HG02973 (cell line): Measurements from ENCODE around the gene BNIP3.
A peak's percentile ranks its signal among the peaks of the same experiment; 100 is the strongest.
"Not testable (repeated sequence)": the region's sequence is repeated elsewhere in the genome, so short reads cannot be mapped to it uniquely, and the experiment has no call there.

Experiments
- ATAC-seq: cut with Tn5 transposase; IDR thresholded peaks from one replicate; pipeline ENCODE4 v1.9.1; 2021; ENCODE audit warnings: moderate library complexity; ENCODE audit not compliant: unreplicated experiment

The BNIP3 gene

DNA sequence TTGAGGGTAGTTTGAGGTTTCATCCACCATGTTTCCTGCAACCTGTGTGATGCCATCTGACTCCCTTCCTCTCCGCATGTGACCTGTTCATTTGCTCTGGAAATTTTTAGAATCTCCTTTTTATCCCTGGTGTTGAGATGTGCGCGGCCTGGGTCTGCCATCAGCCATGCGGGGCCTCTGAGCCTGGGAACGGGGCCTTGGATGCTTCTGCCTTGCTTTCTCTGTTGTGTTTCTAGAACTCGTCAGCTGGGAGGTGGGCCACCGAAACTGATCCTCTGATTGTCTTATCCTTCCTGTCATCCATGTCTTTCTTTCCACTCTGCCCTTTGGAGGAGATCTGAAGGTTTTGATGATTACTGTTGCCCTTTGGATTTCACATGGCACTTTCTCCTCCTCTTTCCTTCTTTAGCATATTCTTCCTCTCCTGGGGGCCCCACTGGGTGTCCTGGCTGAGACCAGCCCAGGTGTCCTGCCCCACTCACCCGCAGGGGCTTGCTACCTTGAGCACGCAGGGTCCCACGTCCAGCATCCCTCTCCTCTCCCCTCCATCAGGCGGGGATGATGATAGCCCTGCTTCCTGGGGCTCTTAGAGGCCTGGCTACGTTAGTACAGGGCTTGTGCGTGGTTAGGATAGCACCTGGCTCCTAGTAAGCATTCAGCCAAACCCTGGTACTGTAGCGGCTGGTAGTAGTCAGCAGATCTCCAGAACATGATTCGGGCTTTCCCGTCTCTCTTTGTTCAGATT, 51.0 kb downstream of the BNIP3 start:
- no peak for ATAC-seq

- ATAC-seq: no peak
These were observed 51.6 kb downstream of the BNIP3 start for GRCh38 chr10:131930150-131930549.

- ATAC-seq: no peak
These were observed 52.4 kb downstream of the BNIP3 start for GRCh38 chr10:131929122-131929845.

DNA sequence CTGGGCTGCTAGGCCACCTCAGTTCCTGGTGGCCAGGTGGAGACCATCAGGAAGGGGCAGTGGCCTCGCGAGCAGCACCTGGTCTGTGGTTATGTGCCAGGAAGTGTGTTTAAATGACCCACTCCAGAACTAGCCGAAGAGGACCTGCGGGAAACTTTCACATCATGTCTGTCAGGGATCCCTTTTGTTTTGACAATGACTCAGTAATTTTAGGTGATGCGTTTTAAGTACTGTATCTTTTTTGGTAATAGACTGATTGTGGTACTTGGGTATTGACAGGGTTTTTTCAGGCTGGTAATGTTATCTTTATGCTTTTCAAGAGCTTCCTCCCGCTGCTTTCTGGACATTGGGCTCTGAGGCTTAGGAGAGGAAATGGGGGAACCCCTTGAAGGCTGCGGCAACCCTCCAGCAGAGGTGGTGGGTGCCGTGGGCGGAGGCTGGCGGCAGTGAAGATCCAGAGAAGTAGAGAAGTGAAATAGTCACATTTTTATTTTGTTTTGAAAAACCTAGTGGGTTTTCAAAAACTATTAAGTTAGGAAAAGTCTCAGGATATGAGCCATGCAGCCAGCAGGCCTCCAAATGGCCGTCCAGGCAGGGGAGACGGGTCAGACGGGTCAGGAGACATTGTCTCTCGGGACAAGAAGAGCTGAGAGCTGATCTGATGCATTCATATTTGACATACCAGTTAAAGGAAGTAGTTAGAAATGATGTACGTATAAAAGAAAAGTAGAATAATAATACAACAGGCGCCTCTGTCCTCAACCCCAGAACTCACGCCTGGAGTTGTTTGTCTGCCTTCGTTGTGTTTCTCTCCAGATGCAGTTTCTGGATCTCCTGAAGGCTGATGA, 53.3 kb downstream of the BNIP3 start:
- peak; percentile 75 for ATAC-seq

DNA sequence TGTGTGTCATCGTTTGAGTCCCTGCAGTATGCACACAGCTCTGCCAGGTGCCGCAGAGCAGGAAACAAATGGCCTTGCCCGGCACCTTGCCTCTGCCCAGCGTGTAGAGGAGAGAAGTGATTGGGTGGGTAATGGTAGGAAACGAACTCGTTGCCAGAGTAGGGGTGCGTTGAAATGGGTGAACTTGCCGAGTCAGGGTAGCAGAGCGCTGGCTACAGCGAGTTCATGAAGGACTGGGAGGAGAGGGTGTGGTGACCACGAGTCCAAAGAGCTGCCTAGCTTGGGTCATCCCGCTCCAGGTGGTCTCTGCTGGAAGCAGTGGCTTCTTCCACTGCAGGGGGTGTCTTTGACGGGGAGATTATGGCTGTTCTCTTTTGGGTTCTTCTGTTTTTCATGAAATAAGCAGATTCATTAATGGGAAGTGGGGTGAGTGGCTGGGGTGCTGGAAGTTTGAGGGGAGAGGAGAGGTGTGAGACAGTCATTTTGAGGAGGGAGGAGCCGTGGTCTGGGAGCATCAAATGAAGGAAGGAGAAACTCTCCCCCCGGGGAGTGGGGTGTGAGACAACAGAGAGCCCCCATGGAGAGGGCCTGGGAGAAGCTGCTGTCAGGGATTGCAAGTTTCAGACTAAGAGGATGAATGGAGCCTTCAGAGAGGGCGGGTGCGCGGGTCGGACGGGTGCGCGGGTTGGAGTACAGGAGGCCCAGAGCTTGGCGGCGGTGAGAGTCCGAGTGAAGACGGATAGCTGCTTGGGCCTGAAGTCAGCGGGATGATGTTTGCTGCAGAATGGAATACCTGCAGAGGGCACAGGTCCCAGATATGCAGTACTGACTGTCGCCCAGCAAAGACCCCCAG, 54.8 kb downstream of the BNIP3 start:
- no peak for ATAC-seq

DNA sequence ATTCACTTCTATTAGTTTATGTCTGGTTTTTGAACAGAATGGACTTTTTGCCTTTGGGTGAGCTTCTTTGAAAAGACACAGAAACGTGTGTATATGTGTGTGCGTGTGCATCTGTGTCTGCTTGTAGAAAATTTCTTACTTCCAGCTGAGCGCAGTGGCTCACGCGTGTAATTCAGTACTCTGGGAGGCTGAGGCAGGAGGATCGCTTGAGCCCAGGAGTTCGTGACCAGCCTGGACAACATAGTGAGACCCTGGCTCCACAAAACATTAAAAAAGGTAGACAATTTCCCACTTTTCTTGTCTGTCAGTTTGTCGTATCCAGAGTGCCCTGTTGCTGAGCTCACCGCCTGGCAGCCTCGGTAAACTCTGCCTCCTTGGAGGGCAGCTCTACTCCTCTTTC, 55.5 kb downstream of the BNIP3 start:
- no peak for ATAC-seq

GRCh38 chr10:131925716-131926115, 56.0 kb downstream of the BNIP3 start:
- no peak for ATAC-seq

DNA sequence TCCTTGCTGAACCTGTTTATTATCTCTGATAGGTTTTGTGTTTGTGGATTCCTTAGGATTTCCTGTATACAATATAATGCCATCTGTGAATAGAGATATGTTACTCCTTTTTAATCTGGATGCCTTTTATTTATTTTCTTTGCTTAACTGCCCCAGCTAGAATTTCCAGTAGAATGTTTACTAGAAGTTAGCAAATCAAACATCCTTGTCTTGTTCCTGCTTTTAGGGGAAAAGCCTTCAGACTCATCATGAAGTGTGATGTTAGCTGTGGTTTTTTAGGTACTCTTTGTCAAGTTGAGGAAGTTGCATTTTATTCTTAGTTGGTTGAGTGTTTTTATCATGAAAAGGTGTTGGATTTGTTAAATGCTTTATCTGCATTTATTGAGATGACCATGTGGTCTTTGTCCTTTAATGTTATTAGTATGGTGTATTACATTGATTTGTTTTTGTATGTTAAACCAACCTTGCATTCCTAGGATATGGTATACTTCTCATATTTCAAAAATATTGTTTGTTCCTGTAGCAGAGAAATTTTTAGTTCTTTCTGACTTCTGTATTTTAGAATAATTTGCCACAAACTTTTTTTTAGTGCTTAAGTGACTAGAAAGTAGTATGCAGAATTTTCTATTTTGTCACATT, 56.6 kb downstream of the BNIP3 start:
- no peak for ATAC-seq

DNA sequence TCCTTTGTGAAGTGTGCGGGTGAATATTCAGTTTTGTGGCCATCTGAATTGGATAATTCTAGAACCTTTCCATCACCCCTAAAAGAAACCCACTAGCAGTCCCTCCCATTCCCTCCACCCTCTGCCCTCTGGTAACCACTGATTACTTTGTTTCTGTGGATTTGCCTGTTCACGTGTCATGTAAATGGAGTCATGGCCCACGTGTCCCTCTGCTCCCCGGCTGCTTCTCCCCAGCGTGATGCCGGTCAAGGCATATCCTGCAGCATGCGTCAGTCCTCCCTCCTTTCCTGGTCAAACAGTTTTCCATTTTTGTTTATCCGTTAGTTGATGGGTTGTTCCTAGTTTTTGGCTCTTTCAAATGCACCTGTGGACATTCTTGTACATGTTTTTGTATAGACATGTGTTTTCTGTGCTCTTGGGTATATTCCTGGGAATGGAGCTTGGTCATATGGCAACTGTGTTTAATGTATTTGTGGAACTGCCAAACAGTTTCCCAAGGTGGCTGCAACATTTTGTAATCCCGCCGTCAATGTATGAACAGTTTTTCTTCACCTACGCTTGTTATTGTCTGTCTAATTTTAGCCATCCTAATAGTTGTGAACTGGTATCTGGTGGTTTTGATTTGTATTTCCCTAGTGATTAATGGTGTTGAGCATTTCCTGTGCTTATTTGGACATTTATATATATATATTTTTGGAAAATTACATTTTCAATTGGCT, 58.5 kb downstream of the BNIP3 start:
- ATAC-seq: no peak

DNA sequence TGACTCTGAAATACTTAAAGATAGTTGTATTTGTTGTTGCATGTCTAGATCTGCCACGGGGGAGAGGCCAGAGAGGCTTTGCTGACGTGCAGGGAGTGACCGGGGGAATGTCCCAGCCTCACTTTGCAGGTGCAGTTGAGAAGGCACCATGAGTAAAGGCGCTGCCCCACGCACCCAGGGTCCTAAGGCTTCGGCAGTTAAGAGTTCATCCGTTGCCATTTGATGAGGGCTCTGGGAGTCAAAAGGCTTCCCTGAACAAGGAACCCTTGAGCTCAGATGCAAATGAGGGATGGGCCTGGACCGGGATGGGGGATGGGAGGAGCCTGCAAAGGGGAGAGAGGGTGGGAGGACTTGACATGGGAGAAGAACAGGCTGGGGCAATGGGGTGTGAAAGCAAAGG, 60.5 kb downstream of the BNIP3 start:
- ATAC-seq: peak; percentile 58

GRCh38 chr10:131920693-131921092, 61.0 kb downstream of the BNIP3 start:
- no peak for ATAC-seq

- no peak for ATAC-seq
These were observed 61.6 kb downstream of the BNIP3 start for GRCh38 chr10:131920151-131920550.

GRCh38 chr10:131919461-131919860, 62.3 kb downstream of the BNIP3 start:
- not testable (repeated sequence) for ATAC-seq
